ENCODE measurements around the gene PFKP.
"Not testable (repeated sequence)": the region's sequence is repeated elsewhere in the genome, so short reads cannot be mapped to it uniquely, and the experiment has no call there.

PFKP gene

GRCh38 chr10:3163879-3164278 is 96.5 kb downstream of the PFKP start:
- no peak for DNase-seq

- no peak for DNase-seq
Measured at GRCh38 chr10:3165196-3165595, 97.8 kb downstream of the PFKP start.

GRCh38 chr10:3166496-3167290 is 99.3 kb downstream of the PFKP start:
- DNase-seq = no peak

- DNase-seq = no peak
Measured at GRCh38 chr10:3167611-3168330, 100.4 kb downstream of the PFKP start.

DNA sequence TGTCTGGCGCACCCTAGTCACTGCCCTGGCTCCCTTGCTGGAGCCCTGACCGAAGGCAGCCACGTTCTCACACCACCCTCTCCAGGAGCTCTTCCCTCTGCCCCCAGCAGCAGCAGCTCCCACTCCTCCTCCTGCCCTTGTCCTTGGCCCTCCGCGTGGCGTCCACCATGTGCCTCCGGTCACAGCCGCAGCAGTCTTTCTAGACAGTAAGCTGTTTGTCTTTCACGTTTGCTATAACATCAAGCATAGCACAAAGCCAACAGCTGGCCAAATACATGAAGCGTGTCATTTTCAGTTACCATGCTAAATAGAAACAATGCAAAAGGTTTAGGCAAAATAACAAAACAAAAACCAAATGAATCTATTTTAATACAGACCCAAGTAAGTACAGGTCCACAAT is 101.9 kb downstream of the PFKP start:
- DNase-seq = no peak

DNA sequence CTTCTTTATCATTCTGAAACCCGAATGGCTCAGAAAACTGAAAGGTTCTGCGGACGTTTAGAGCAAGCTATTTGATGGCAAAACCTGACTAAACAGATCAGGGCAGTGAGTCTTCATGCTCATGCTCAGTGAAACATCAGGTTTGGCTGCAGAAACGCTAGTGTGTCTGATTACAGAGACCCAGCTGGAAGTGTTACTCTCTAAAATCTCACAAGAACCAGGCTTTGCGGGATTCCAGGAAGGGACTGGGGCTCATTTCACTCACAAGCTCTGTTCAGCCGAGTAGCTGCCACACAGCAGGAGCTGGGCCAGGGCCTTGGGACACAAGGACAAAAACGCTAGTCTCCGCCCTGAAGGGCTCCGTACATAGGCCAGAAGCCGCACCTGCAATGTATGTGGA is 102.3 kb downstream of the PFKP start:
- DNase-seq = no peak

GRCh38 chr10:3171488-3171887 is 104.1 kb downstream of the PFKP start:
- DNase-seq = not testable (repeated sequence)

- peak in 1 of 2 donors; percentile 44 for DNase-seq
Measured at GRCh38 chr10:3172081-3172445, 104.7 kb downstream of the PFKP start.

DNA sequence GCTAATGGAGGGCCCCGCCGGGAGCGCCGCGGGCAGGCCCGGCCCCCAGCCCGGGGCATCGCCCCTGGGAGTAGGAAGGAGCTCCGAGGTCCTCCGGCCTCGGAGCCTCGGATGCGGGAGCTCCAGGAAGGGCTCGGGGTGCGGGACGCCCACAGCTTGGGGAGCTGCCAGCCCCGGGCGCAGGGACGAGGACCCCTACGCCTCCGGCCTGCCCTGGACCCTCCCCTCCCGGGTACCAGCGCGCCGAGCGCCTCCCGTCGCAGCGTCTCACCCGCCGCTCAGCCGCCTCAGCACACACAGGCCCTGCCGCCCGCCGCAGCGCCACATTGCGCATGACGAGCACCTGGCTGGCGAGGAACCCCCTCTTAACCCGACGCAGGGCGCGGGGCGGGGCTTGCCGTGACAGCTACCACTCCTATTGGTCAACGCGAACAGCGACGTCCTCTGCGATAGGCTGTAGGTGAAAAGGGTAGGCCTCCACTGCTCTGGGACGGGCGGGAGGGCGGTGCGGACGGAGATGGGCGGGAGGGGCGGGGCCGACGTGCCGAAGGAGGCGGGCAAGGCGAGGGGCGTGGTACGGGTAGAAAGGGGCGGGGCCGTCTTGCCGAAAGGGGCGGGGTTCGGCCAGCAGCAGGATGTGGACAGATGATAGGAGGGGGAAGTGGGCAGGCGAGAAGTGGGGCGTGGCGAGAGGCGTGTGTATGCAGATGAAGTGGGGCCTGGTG is 105.3 kb downstream of the PFKP start, which contains the start of gene PITRM1:
Gene PITRM1, minus strand, starts transcription at position 337 of the 725 bp plus-strand sequence. Its CDS starts 10 bp downstream, at position 327.
- DNase-seq = peak; percentile 98 to 99

DNA sequence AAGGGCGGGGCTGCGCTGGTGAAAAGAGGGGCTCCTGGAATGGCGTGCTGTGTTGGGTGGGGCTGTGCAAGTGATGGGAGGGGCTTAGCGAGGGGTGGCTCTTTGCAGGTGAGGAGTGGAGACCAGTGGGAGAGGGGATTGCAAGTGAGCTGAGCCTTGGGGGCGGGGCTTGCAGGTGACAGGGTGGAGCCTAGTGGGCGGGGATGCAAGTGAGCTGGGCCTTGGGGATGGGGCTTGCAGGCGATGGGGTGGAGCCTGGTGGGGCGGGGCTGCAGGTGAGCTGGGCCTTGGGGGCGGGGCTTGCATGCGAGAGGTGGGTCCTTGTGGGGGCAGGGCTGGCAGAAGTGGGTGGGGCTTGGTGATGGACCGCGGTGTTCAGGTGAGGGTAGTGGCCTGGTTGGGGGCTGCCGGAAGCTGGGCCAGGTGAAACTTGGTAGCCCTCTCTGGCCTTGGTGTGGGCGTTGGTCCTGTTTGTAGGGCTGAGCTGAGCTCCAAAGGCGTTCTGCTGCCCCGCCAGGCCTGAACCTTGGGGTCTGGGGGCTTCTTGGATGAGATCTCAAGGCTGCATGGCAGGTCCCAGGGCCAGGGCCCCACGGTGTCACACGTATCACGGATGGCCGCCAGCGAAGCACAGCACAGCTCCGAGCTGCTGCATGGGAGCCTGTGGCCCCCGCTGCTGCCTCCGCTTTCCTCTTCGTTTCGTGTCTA is 106.0 kb downstream of the PFKP start:
- DNase-seq = no peak

- no peak for DNase-seq
Measured at GRCh38 chr10:3178042-3178441, 110.7 kb downstream of the PFKP start.

GRCh38 chr10:3179174-3179573 is 111.8 kb downstream of the PFKP start:
- DNase-seq = no peak

DNA sequence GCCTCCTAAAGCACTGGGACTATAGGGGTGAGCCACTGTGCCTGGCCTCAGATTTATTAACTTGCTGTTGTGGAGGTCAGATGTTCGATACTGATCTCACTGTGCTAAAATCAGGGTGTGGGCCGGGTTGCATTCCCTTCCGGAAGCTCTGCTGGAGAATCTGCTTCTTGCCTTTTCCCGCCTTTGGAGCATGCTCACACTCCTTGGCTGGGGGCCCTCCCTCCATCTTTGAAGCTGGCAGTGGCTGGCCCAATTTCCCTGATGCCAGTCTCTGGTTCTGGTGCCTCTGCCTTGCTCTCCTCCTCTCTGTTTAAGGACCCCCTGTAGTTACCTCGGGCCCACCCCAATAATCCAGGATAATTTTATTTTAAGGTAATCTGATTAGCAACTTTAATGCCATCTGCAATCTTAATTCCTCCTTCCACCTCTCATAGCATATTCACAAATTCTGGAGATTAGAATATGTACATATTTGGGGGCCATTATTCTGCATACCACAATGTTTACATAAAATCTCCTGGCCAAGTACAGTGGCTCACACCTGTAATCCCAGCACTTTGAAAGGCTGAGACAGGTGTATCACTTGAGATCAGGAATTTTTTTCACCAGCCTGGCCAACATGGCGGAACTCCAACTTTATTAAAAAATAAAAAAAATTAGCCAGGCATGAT is 113.1 kb downstream of the PFKP start:
- DNase-seq = no peak

- no peak for DNase-seq
Measured at GRCh38 chr10:3185386-3185785, 118.0 kb downstream of the PFKP start.

GRCh38 chr10:3186368-3186767 is 119.0 kb downstream of the PFKP start:
- no peak for DNase-seq

Measured in inflammatory macrophage (primary cell).